HAP-1 (cell line): ENCODE measurements around the gene GPR87.
A peak's percentile ranks its signal among the peaks of the same experiment; 100 is the strongest.

ENCODE experiments used
- DNase-seq, 2 experiments: peaks; one replicate each; pipeline ENCODE4 v3.0.0-alpha.2; 2016 to 2020; ENCODE audit warnings: low spot score in 2 of 2
- H3K27me3 ChIP-seq: fragments of 250-450 bp; sonication (Bioruptor Pico); 2 replicates; pipeline ENCODE4 v1.5.1; 2020; ENCODE audit warnings: low read depth, mild to moderate bottlenecking, moderate library complexity
- H3K36me3 ChIP-seq: fragments of 250-450 bp; sonication (Bioruptor Pico); replicated peaks from 2 replicates; pipeline ENCODE4 v1.5.1; 2020; ENCODE audit warnings: mild to moderate bottlenecking
- H3K4me1 ChIP-seq: fragments of 250-450 bp; sonication (Bioruptor Pico); 2 replicates; pipeline ENCODE4 v1.5.1; 2020; ENCODE audit warnings: mild to moderate bottlenecking
- H3K4me3 ChIP-seq: fragments of 250-450 bp; sonication (Bioruptor Pico); 2 replicates; pipeline ENCODE4 v1.5.1; 2020; ENCODE audit warnings: mild to moderate bottlenecking, moderate library complexity
- H3K9me3 ChIP-seq: fragments of 250-450 bp; sonication (Bioruptor Pico); 2 replicates; pipeline ENCODE4 v1.5.1; 2020; ENCODE audit warnings: mild to moderate bottlenecking, moderate library complexity
- in situ Hi-C: fragments of 300-500 bp; cut with MboI; formaldehyde crosslinking; loops from 3 replicates; pipeline ENCODE4 v1.14.3; 2020; ENCODE audit warnings: low sequenced_read_pairs, inconsistent platforms, mixed read lengths

The GPR87 gene

DNA sequence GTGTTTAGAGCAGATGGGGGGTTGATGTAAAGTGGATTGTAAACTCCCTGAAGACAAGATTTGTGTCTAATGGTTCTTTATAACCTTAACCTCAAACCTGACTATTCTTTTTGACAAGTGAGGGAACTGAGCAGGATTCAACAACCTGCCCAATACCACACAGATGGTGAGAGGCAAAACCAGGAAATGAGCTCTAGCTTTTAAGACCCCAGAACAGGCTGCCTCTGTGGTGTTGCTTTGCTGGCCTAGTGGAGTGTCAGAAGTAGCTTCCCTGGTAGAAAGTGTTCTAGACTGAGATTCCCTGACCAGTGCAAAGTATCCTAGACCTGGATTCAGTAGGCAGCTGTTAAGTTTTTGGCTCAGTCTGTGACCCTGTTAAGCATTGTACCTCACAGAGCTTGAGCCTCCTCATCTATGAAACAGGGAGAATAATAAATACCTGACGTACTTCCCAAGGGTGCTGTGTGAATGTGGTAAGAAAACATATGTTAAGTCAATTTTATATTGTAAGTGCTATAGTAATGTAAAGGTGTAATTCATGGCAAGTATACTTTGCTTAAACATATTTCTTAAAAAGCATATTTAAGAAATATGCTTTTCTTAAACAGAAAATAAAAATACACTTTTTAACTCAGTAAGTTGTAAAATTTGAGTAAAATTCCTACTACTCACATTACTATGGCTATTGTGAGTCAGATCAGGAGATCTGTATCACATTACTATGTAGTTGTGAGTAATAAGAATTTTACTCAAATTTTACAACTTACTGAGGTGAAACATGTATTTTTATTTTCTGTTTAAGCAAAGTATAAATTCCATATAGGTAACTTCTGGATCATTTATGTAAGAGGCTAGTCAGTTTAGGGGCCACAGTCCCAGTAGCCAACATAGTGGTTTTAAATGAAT lies 8.8 kb downstream of the GPR87 start:
- in situ Hi-C loops: no loop called here
- no peak for DNase-seq

DNA sequence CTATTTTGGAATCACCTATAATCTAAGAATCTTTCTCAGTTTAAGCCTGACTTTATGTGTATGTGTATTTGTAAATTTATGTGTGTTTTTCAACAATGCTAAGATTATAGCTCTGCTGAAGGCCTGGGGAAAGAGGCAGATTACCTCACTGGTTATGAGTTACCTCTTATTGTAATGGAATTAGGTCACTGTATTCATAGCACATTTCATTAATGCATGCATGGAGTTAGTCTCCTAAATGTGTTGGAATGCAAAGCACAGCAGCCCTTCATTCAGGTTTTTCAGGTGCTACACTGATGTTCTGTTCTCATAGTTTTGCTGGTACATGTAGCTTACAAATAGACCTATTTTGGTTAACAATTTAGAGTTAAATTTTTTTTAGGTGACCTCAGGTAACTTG lies 9.5 kb downstream of the GPR87 start:
- Histone ChIP-seq H3K4me1 (peaks cover 10% of the 10 kb centered on the region), H3K36me3 (no peaks in the 10 kb centered on the region), H3K4me3 (no peak overlapping the region), H3K27me3 (no peaks in the 10 kb centered on the region), H3K9me3 (no peaks in the 10 kb centered on the region)
- in situ Hi-C loops: no loop called here
- peak; percentile 15 to 71 for DNase-seq

More for the DNA sequence above, 8.8 kb downstream of the GPR87 start:
- H3K4me3 ChIP-seq: no peak overlapping the region
- no peaks in the 10 kb centered on the region for H3K9me3 ChIP-seq
- H3K27me3 ChIP-seq: no peaks in the 10 kb centered on the region
- no peaks in the 10 kb centered on the region for H3K36me3 ChIP-seq
- peaks cover 8% of the 10 kb centered on the region for H3K4me1 ChIP-seq

DNA sequence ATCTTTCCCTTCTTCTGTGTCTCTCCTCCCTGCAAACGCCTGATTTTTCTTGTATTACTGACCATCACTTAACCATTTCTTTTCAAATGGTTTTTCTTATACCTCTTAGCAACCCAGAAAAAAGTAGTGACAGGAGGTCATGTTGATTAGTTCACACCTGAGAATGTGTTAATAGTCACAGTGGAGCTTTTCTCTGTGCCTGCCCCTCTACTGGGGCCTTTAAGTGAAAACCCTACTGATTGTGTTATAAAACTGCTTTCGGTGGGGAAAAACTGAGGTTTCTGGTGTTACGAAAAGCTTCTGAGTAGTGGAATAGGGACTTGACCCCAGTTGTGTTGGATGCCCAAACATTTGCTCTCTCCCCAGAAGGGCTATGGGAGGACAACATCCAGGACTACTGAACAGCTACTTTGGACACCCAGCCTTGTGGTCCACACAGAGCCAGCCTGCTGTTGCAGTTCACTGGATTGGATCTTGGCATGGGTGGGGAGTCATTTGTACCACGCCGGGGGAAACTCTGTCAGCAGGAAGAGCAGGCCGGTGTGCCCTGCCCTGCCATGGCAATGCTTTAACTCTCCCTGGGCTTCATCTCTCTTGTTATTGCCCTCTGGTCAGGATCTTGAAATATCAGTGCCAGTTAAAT lies 10.3 kb downstream of the GPR87 start:
- in situ Hi-C loops: no loop called here
- Histone ChIP-seq H3K9me3 (no peaks in the 10 kb centered on the region), H3K27me3 (no peaks in the 10 kb centered on the region), H3K4me3 (no peak overlapping the region), H3K4me1 (peaks cover 16% of the 10 kb centered on the region), H3K36me3 (no peaks in the 10 kb centered on the region)
- DNase-seq: no peak

DNA sequence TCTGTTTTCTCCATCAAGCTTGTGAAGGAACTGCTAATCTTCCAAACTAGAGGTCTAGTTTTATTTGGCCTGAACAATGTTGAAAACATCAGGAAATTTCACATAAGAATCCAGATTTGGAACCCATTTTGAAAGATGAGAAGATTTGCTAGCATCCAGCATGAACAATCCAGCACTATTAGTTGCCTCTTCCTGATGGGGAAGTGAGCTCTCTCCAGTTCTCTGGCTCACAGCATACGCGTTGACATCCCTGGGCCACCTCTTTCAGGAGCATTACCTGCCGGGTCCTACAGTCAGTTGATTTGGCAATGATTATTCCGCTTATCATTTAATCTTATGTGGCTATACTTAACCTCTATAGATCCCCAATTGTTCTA lies 10.9 kb downstream of the GPR87 start:
- no peak for DNase-seq
- no peak overlapping the region for H3K4me3 ChIP-seq

DNA sequence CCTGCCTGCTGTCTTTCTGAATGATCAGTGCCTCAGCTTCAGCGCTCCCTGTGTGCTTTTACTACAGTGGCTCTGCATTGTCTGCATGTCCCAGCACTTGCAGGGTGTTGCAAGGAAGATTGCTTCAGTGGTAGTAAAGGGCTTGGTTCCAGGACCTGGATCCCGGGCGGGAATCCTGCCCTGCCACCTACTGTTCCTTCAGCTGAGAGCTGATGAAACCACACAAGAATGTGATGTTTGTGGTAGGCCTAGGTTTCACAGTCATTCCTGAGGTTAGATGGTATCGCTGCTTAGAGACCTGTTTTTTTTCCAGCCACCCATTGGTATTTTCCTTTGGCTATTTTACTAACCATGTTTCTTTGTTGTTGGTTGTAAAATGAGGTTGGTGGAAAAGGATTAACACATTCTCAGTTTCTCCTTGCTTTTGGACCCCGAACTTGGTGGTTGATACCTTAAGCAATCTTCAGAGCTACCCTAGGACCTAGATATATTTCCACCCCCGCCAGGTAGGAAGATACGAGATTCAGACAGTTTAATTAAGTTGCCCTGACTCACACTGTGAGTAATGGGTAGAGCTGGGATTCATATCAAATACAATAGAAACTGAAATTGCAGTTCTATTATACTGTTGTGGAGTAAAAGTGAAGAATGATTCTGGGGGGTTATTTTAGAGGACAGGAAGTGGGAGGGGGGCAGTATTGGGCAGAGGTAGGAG lies 11.4 kb downstream of the GPR87 start:
- H3K36me3 ChIP-seq: no peaks in the 10 kb centered on the region
- peaks cover 16% of the 10 kb centered on the region for H3K4me1 ChIP-seq
- no peak overlapping the region for H3K4me3 ChIP-seq
- no peaks in the 10 kb centered on the region for H3K27me3 ChIP-seq
- peak in 1 of 2 experiments; percentile 17 for DNase-seq
- in situ Hi-C loops: no loop called here
- H3K9me3 ChIP-seq: no peaks in the 10 kb centered on the region

More for the DNA sequence above, 10.9 kb downstream of the GPR87 start:
- no peaks in the 10 kb centered on the region for H3K27me3 ChIP-seq
- no peaks in the 10 kb centered on the region for H3K36me3 ChIP-seq
- H3K9me3 ChIP-seq: no peaks in the 10 kb centered on the region
- in situ Hi-C loops: no loop called here
- H3K4me1 ChIP-seq: peaks cover 16% of the 10 kb centered on the region

DNA sequence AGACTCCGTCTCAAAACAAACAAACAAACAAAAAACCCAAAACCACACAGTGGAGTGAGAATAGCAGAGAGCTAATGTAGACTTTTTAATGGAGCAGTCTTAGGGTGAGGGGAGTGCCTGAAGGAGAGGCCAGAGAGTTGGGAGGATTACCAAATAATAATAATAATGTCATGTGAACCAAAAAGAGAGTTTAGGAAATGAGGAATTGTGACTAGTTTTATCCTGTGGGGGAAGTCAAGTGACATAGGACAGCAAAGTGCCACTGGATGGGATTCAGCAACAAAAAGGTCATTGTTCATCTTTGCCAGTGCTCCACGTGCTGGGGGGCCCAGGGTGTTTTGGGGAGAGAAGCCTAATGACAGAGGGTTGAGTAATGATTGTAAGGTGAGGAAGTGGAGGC lies 12.9 kb downstream of the GPR87 start:
- DNase-seq: no peak
- no peaks in the 10 kb centered on the region for H3K36me3 ChIP-seq
- H3K4me3 ChIP-seq: no peak overlapping the region
- H3K4me1 ChIP-seq: peaks cover 16% of the 10 kb centered on the region
- no peaks in the 10 kb centered on the region for H3K9me3 ChIP-seq
- no peaks in the 10 kb centered on the region for H3K27me3 ChIP-seq
- in situ Hi-C loops: no loop called here

DNA sequence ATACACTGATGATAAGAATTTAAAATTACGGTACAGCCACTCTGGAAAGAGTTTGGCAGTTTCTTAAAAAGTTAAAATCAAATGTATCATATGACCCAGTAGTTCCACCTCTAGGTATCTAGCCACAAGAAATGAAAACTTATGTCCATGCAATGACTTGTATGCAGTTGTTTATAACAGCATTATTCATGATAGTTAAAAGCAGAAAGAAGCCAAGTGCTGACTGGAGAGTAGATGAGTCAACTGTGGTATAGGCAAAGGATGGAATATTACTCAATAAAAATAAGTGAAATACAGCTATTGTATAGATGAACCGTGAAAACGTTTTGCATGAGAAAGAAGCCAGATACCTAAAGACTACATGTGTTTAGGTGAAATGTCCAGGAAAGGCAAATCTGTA lies 14.8 kb downstream of the GPR87 start:
- Histone ChIP-seq H3K4me3 (no peak overlapping the region), H3K9me3 (no peaks in the 10 kb centered on the region), H3K4me1 (peaks cover 9% of the 10 kb centered on the region), H3K36me3 (no peaks in the 10 kb centered on the region), H3K27me3 (no peaks in the 10 kb centered on the region)
- DNase-seq: peak in 1 of 2 experiments; percentile 22
- in situ Hi-C loops: no loop called here

DNA sequence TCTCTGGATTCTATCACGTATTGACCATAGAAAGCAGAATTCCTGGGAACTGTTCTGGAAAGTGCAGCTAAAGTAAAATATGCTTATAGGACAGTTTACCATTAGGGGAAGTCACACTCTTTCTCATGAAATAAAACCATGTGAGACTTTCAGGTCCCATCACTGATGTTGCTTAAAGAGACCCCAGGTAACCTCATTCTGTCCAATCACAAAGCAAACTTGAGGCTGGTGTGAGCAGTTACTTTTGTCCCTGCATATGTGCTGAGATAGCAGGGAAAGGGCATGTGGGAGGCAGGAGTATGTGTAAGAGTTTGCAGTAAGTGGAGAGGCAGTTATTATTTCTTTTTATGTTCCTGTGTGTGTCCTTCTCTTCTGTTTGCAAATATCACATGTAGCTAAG lies 16.1 kb downstream of the GPR87 start:
- Histone ChIP-seq H3K4me1 (peaks cover 8% of the 10 kb centered on the region), H3K27me3 (no peaks in the 10 kb centered on the region)

DNA sequence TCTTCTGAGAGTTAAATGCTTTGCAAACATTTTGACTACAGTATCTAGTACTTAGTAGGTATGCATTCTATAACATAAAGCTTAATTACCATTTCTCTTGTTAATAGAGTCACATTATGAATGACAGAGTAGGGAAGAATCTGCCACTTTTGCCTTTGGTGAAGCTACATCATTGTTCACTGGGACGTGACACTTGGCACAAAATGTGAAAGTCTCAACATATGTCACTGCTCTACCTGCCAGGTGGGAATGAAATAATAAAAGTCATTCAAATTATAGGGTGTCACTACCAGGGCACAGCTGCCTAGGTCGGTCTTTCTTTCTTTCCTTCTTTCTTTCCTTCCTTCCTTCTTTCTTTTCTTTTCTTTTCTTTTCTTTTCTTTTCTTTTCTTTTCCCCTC lies 17.6 kb downstream of the GPR87 start:
- H3K27me3 ChIP-seq: no peaks in the 10 kb centered on the region
- peaks cover 8% of the 10 kb centered on the region for H3K4me1 ChIP-seq
- no peaks in the 10 kb centered on the region for H3K9me3 ChIP-seq
- H3K36me3 ChIP-seq: no peaks in the 10 kb centered on the region
- in situ Hi-C loops: no loop called here
- no peak overlapping the region for H3K4me3 ChIP-seq
- no peak for DNase-seq

More for the DNA sequence above, 16.1 kb downstream of the GPR87 start:
- no peak for DNase-seq
- in situ Hi-C loops: no loop called here
- H3K9me3 ChIP-seq: no peaks in the 10 kb centered on the region
- no peak overlapping the region for H3K4me3 ChIP-seq
- no peaks in the 10 kb centered on the region for H3K36me3 ChIP-seq

DNA sequence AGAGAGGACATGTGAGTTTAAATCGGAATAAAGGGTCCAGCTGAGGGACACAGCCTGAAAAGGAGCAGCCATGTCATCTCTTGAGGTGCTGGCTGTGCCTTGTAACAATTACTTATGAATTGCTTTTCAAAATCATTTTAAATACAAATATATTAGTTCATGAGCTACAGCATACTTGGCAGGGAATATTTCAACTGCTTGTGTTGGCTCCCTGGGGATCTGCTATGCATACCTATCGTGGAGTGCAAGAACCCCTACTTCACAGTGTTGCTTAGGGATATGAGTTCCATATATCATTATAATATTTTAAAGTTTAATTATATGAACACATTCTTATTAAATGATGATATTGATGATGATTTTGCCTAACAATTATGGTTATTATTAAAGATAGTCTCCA lies 19.2 kb downstream of the GPR87 start:
- in situ Hi-C loops: no loop called here
- Histone ChIP-seq H3K27me3 (no peaks in the 10 kb centered on the region), H3K9me3 (no peaks in the 10 kb centered on the region), H3K4me1 (peaks cover 10% of the 10 kb centered on the region), H3K36me3 (no peaks in the 10 kb centered on the region), H3K4me3 (no peak overlapping the region)
- no peak for DNase-seq

DNA sequence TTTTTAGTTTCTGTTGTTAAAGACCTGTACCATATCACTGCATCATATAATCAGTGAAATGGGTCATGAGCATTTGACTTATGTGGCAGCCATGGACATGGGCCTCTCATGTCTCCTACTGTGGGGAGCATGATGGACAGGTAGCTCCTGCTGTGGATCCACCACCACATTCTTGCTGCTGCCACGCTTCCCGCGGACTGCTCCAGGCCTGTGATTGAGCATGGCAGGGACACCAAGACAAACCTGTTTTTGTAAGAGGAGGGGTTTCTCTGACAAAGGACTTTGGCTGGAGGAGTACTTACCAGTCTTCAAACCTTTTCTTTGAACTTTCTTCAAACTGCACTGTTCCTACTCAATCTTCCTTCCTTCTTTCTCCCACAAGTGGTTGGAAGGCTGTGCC lies 20.4 kb downstream of the GPR87 start:
- no peaks in the 10 kb centered on the region for H3K27me3 ChIP-seq
- no peak overlapping the region for H3K4me3 ChIP-seq
- DNase-seq: no peak
- no peaks in the 10 kb centered on the region for H3K36me3 ChIP-seq
- in situ Hi-C loops: no loop called here
- H3K9me3 ChIP-seq: no peaks in the 10 kb centered on the region
- 0 out of 2 replicates have a peak, but pooled peaks cover 2% of the 10 kb centered on the region for H3K4me1 ChIP-seq

DNA sequence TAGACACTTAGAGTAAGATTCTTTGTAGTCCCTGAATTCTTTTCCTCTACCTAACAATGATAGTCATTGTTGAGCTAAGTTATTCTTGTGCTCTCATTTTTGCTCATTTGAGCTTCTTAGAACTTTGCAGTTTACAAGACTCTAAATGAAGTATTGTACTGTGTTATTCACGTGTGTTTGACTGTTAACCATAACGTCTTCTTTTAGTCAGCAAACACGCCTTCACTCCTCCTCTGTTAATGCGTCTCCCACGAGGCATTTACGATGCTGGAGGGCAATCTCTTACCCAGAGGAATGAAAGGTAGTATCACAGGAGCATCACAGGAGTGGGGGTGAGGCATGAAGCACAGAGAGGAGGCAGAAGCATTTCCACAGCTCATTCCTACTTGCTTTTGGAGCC lies 23.5 kb downstream of the GPR87 start:
- in situ Hi-C loops: no loop called here
- no peak overlapping the region for H3K4me3 ChIP-seq
- no peaks in the 10 kb centered on the region for H3K36me3 ChIP-seq
- no peaks in the 10 kb centered on the region for H3K27me3 ChIP-seq
- peak; percentile 16 to 17 for DNase-seq
- 0 out of 2 replicates have a peak, but pooled peaks cover 2% of the 10 kb centered on the region for H3K4me1 ChIP-seq
- no peaks in the 10 kb centered on the region for H3K9me3 ChIP-seq

DNA sequence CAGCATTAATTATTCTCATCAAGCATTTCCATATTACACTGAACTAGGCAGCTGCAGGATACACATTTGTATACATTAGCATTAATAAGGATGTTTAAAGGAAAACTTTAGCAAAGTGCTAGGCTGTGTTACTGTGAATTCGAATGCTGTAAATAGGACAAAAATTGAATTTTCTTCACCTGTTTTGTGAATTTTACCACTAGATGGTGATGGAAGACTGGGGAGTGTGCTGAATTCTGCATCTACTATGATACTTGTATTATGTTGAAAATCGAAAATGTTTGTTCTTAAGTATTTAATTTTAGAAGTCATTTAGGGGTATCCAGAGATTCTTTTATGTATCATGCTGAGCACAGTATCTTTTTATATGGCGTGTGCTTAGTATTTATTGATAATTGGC lies 25.9 kb downstream of the GPR87 start:
- no peaks in the 10 kb centered on the region for H3K36me3 ChIP-seq
- DNase-seq: no peak
- in situ Hi-C loops: no loop called here
- no peak overlapping the region for H3K4me3 ChIP-seq
- no peaks in the 10 kb centered on the region for H3K9me3 ChIP-seq
- H3K27me3 ChIP-seq: no peaks in the 10 kb centered on the region
- H3K4me1 ChIP-seq: 0 out of 2 replicates have a peak, but pooled peaks cover 2% of the 10 kb centered on the region

DNA sequence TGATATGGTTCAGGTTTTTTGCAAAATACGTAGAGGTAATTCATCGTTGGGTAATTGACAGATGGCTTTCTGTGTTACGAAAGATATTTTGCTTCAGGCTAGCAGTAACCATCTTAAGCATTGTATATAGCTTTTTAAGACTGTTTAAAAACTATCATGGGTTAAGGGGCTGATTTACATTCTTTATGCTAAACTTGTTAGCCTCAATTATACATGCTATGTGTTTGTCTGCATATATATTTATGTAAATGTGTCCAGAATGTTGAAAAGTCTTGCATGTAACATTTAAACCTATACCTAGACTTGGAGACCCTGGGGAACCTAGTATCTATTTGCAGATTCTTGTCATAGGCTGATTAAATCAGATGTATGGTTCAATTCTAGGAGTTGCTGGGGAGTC lies 27.2 kb downstream of the GPR87 start:
- Histone ChIP-seq H3K36me3 (no peaks in the 10 kb centered on the region), H3K4me3 (no peak overlapping the region), H3K9me3 (no peaks in the 10 kb centered on the region), H3K4me1 (0 out of 2 replicates have a peak, but pooled peaks cover 2% of the 10 kb centered on the region), H3K27me3 (no peaks in the 10 kb centered on the region)
- in situ Hi-C loops: no loop called here
- no peak for DNase-seq
